K562 (cell line): ENCODE measurements around the gene FAM53A. TPM values are rescaled to one million over a fixed set of nuclear protein-coding genes. Genes with fewer than 3 reads are reported as not detected.

ENCODE experiments used
- ATAC-seq: fragments of 200-7000 bp; cut with Tn5 transposase; 3 replicates; pipeline ENCODE4 v1.9.1; 2020; ENCODE audit warnings: moderate library complexity
- BruUV-seq: library from RNA; stranded (reverse); fragments of 400-500 nt; replicated peaks from 2 replicates; lab custom pipeline; 2021; lab: Mats Ljungman, UMichigan
- CTCF ChIA-PET: fragments of 300-600 bp; formaldehyde crosslinking; extraction: SDS; loops from one replicate; lab custom pipeline; 2021; ENCODE audit warnings: low intra/inter-chr PET ratio; lab: Yijun Ruan, JAX
- POLR2A ChIA-PET: fragments of 300-600, 350-650 bp; sonication (Branson Sonifier 250); formaldehyde crosslinking; extraction: SDS; loops from one replicate; lab custom pipeline; 2021; ENCODE audit warnings: antibody characterized with exemption, inconsistent platforms; lab: Yijun Ruan, JAX
- DNase-seq, 4 experiments: peaks; one replicate each; pipeline versions ENCODE4 v3.0.0 to v3.0.0-alpha.2; 2011 to 2018; ENCODE audit warnings: low spot score in 3 of 4, mixed read lengths in 3 of 4; ENCODE audit errors: extremely low read depth in 1 of 4
- FAIRE-seq: peaks from 2 replicates; lab custom pipeline; 2011; peaks lifted over from hg19 to GRCh38; lab: Jason Lieb, UNC
- H2AFZ ChIP-seq: 2 replicates; pipeline ENCODE4 v1.6.0; 2011; ENCODE audit warnings: low read depth, low read length, control low read depth, inconsistent platforms
- H3K27ac ChIP-seq: fragments of 200-600 bp; 3 replicates; pipeline ENCODE4 v1.8.0; 2011; ENCODE audit warnings: low read depth, mild to moderate bottlenecking, control low read depth, inconsistent platforms, low read length, moderate library complexity, mixed read lengths; ENCODE audit errors: extremely low read depth
- H3K27me3 ChIP-seq, 2 experiments: fragments of 300-600 bp in 1 of 2; 2 replicates in 1 of 2; 3 replicates in 1 of 2; pipeline versions ENCODE4 v1.6.0 to v1.8.0; 2011; ENCODE audit warnings: inconsistent platforms in 2 of 2, low read length in 2 of 2, mild to moderate bottlenecking in 1 of 2, mixed read lengths in 1 of 2, moderate library complexity in 1 of 2; ENCODE audit not compliant: control insufficient read depth in 2 of 2, insufficient read depth in 2 of 2
- H3K36me3 ChIP-seq: fragments of 300-600 bp; 3 replicates; pipeline ENCODE4 v1.8.0; 2011; ENCODE audit warnings: mild to moderate bottlenecking, low read length, inconsistent platforms; ENCODE audit not compliant: control insufficient read depth, insufficient read depth
- H3K4me1 ChIP-seq, 2 experiments: fragments of 200-600 bp in 1 of 2; replicated peaks in 1 of 2; 2 replicates in 1 of 2; 3 replicates in 1 of 2; pipeline versions ENCODE4 v1.5.1 to v1.8.0; 2011; ENCODE audit warnings: inconsistent platforms in 2 of 2, low read length in 2 of 2, mild to moderate bottlenecking in 1 of 2, mixed read lengths in 1 of 2, moderate library complexity in 1 of 2; ENCODE audit not compliant: control insufficient read depth in 2 of 2, insufficient read depth in 2 of 2
- H3K4me2 ChIP-seq: 2 replicates; pipeline ENCODE4 v1.6.1; 2011; ENCODE audit warnings: low read length, control low read depth, inconsistent platforms, mixed read lengths; ENCODE audit not compliant: insufficient read depth
- H3K4me3 ChIP-seq: fragments of 200-600 bp; sonication (generic), shearing (Covaris generic); 2 replicates; pipeline ENCODE4 v1.5.1; 2016; ENCODE audit warnings: control low read depth, inconsistent platforms
- H3K79me2 ChIP-seq: fragments of 200-600 bp; 3 replicates; pipeline ENCODE4 v1.8.0; 2011; ENCODE audit warnings: low read length, inconsistent platforms; ENCODE audit not compliant: control insufficient read depth, insufficient read depth
- H3K9ac ChIP-seq, 2 experiments: 2 replicates each; pipeline versions ENCODE4 v1.6.0 to v1.6.1; 2011; ENCODE audit warnings: low read depth in 2 of 2, low read length in 2 of 2, control low read depth in 1 of 2, inconsistent platforms in 1 of 2, mild to moderate bottlenecking in 1 of 2, mixed read lengths in 1 of 2; ENCODE audit not compliant: insufficient read depth in 1 of 2
- H3K9me1 ChIP-seq: one replicate; pipeline ENCODE4 v1.6.0; 2011; ENCODE audit warnings: inconsistent platforms, mild to moderate bottlenecking, low read length, moderate library complexity; ENCODE audit not compliant: control insufficient read depth, insufficient read depth
- H3K9me3 ChIP-seq: replicated peaks from 2 replicates; pipeline ENCODE4 v1.5.1; 2011; ENCODE audit warnings: low read depth, low read length, inconsistent platforms; ENCODE audit not compliant: control insufficient read depth, insufficient read depth
- H4K20me1 ChIP-seq: replicated peaks from 2 replicates; pipeline ENCODE4 v1.6.1; 2011; ENCODE audit warnings: low read length, inconsistent platforms, mixed read lengths; ENCODE audit not compliant: control insufficient read depth, insufficient read depth
- ASH1L ChIP-seq: fragments of 450-650 bp; IDR thresholded peaks from 2 replicates; pipeline ENCODE4 v1.6.1; 2018; ENCODE audit warnings: borderline replicate concordance, mild to moderate bottlenecking, low read depth; ENCODE audit not compliant: partially characterized antibody
- ATF7 ChIP-seq: fragments of 450-650 bp; IDR thresholded peaks from 2 replicates; pipeline ENCODE4 v1.7.1; 2014; ENCODE audit warnings: mild to moderate bottlenecking, moderate library complexity
- CHD2 ChIP-seq: IDR thresholded peaks from 2 replicates; pipeline ENCODE4 v1.6.1; 2011; ENCODE audit warnings: low read depth, low read length
- DIDO1 ChIP-seq: fragments of 450-650 bp; IDR thresholded peaks from 2 replicates; pipeline ENCODE4 v1.6.1; 2016; ENCODE audit warnings: low read depth, missing biosample characterization, missing genetic modification characterization
- FUS ChIP-seq: fragments of 200-400 bp; formaldehyde crosslinking; optimal IDR thresholded peaks from 2 replicates; pipeline ENCODE3; 2017; ENCODE audit warnings: low read depth, low read length
- HDAC8 ChIP-seq: fragments of 450-650 bp; IDR thresholded peaks from 2 replicates; pipeline ENCODE4 v1.6.1; 2016; ENCODE audit warnings: mild to moderate bottlenecking, missing genetic modification characterization, moderate library complexity, missing compliant biosample characterization
- KDM2B ChIP-seq: fragments of 250-450 bp; sonication (Bioruptor Pico); IDR thresholded peaks from 2 replicates; pipeline ENCODE4 v1.8.0; 2021; ENCODE audit warnings: mild to moderate bottlenecking, moderate library complexity
- OTX1 ChIP-seq: fragments of 450-650 bp; formaldehyde crosslinking; IDR thresholded peaks from 2 replicates; pipeline ENCODE4 v1.4.0; 2022; ENCODE audit warnings: mild to moderate bottlenecking
- PHB2 ChIP-seq: fragments of 450-650 bp; IDR thresholded peaks from 2 replicates; pipeline ENCODE4 v1.6.1; 2017; ENCODE audit warnings: low read depth
- POLR3G ChIP-seq: IDR thresholded peaks from 2 replicates; pipeline ENCODE4 v1.6.1; 2011; ENCODE audit not compliant: insufficient read length, insufficient replicate concordance; ENCODE audit errors: extremely low read depth
- RBBP5 ChIP-seq: fragments of 200-600 bp; sonication (generic); IDR thresholded peaks from 2 replicates; pipeline ENCODE4 v1.6.1; 2012; ENCODE audit warnings: borderline replicate concordance, mild to moderate bottlenecking, low read length, control low read depth, inconsistent platforms; ENCODE audit not compliant: insufficient read depth, poor library complexity, severe bottlenecking
- ZKSCAN1 ChIP-seq: fragments of 150-350 bp; IDR thresholded peaks from 2 replicates; pipeline ENCODE4 v1.6.1; 2016; ENCODE audit warnings: low read depth, low read length
- ZNF232 ChIP-seq: sonication (generic); formaldehyde crosslinking; IDR thresholded peaks from 2 replicates; pipeline ENCODE4 v1.8.0; 2022; ENCODE audit warnings: mild to moderate bottlenecking, missing genetic modification reagents
- ZNF274 ChIP-seq: IDR thresholded peaks from 2 replicates; pipeline ENCODE4 v1.6.1; 2011; ENCODE audit warnings: low read depth, mild to moderate bottlenecking, low read length, moderate library complexity, borderline replicate concordance
- WGBS: fragments of 100-300 bp; shearing (Covaris generic); methylation state at CpG from one replicate; pipeline ENCODE4 v1.1.6; 2016; ENCODE audit warnings: low coverage, mixed read lengths; ENCODE audit not compliant: insufficient coverage; ENCODE audit errors: missing lambda C conversion rate; 5-methylcytosine and 5-hydroxymethylcytosine counted together
- in situ Hi-C: fragments of 300-500 bp; cut with MboI; formaldehyde crosslinking; loops from 4 replicates; pipeline ENCODE4 v1.15.0; 2018; ENCODE audit warnings: inconsistent platforms, mixed read lengths
- intact Hi-C: fragments of 100-400 bp; cut with micrococcal nuclease; formaldehyde crosslinking; loops from 2 replicates; pipeline ENCODE4 v1.14.2; 2022
- polyA plus RNA-seq, 8 experiments: library from polyadenylated mRNA; depleted of rRNA in 4 of 8; stranded (reverse) in 5 of 8; unstranded in 3 of 8; fragments of >200 nt; fragmentation: Nextera tagmentation in 2 of 8; fragmentation: Illumina TruSeq in 1 of 8; extraction: Ambion mirVana in 2 of 8; extraction: Trizol in 1 of 8; gene quantifications; 2 replicates each; pipeline versions ENCODE4 v1.2.1 to v1.2.3, GENCODE V29; 2011 to 2014; ENCODE audit warnings: inconsistent platforms in 1 of 8, missing spikeins in 1 of 8
- total RNA-seq, 7 experiments: library from RNA; depleted of rRNA in 6 of 7; stranded (reverse); fragments of >200 nt in 6 of 7; fragmentation: Illumina TruSeq in 2 of 7; extraction: Trizol in 2 of 7; gene quantifications; 2 replicates each; pipeline versions ENCODE4 v1.2.1 to v1.2.3, GENCODE V29; 2011 to 2021; ENCODE audit warnings: low replicate concordance in 1 of 7
- TF ChIP-seq, protein P1 (sequence below): sonication (generic); formaldehyde crosslinking; IDR thresholded peaks from 2 replicates; pipeline ENCODE4 v1.8.0; 2022; ENCODE audit warnings: mild to moderate bottlenecking, missing genetic modification reagents
- TF ChIP-seq, protein P2 (sequence below): fragments of 450-650 bp; formaldehyde crosslinking; IDR thresholded peaks from 2 replicates; pipeline ENCODE4 v1.4.0; 2022; ENCODE audit warnings: missing genetic modification characterization
- TF ChIP-seq, protein P3 (sequence below): fragments of 250-450 bp; sonication (Bioruptor Pico); IDR thresholded peaks from 2 replicates; pipeline ENCODE4 v1.8.0; 2021; ENCODE audit warnings: moderate library complexity, mild to moderate bottlenecking, inconsistent platforms
- TF ChIP-seq, protein P4 (sequence below): sonication (generic); formaldehyde crosslinking; IDR thresholded peaks from 2 replicates; pipeline ENCODE4 v1.8.0; 2022; ENCODE audit warnings: mild to moderate bottlenecking, missing genetic modification reagents

The FAM53A gene
- total and polyA plus RNA-seq, 9 of the 15 experiments (the other 6 are each of a cell fraction or from before 2014, with no cell fraction given) = 0.53 to 2.7 (median 1.4) TPM; not detected in 2

DNA sequence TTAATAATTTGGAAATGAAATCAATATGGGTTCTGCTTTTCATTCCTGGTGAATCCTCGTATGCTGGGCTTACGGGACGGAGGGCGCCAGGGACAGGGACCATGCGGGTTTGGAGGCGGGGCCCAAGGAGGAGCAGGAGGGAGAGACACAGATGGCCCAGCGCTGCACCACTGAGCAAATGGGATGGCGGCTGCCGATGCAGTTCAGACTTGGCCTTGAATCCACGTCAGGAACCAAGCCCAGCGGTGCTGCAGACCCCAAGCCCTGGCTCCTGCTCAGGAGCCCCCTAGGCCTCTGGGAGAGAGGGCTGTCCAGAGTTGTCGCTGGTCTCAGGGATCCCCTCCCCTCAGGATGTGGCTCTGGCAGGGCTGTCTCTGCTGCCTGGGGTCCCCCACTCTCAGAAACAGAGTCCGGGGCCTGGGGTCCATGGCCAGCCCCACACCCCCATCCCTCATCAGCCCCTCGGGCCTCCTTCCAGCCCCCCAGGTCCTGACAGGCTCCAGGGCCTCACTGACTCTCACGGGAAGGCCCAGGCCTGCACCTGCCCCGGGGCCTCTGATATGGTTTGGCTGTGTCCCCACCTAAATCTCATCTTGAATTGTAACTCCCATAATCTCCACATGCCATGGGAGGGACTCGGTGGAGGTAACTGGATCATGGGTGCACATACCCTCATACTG lies 75.2 kb downstream of the FAM53A start:
- no peak for DNase-seq
- Histone ChIP-seq H3K79me2 (no peaks in the 10 kb centered on the region), H3K9me3 (no peaks in the 10 kb centered on the region), H3K27me3 (peaks cover 46 to 79% of the 10 kb centered on the region in 2 experiments), H3K4me2 (no peak overlapping the region), H3K4me1 (peaks cover 0 to 26% of the 10 kb centered on the region in 2 experiments; a peak in 2 of 5 replicates), H3K4me3 (no peak overlapping the region), H4K20me1 (peaks cover 11% of the 10 kb centered on the region; the same call in 1 of the 2 replicates), H2AFZ (no peak overlapping the region), H3K36me3 (no peaks in the 10 kb centered on the region), H3K27ac (no peak overlapping the region), H3K9me1 (no peaks in the 10 kb centered on the region), H3K9ac (no peak overlapping the region)
- CTCF ChIA-PET = no interaction called here
- FAIRE-seq = no peak
- intact Hi-C loops = no loop called here
- no TSS peak for BruUV-seq
- in situ Hi-C loops = no loop called here
- TF ChIP-seq HDAC8 (tag) = no peak
- TF ChIP-seq FUS = no peak
- TF ChIP-seq ASH1L = no peak
- TF ChIP-seq, protein P1, sequence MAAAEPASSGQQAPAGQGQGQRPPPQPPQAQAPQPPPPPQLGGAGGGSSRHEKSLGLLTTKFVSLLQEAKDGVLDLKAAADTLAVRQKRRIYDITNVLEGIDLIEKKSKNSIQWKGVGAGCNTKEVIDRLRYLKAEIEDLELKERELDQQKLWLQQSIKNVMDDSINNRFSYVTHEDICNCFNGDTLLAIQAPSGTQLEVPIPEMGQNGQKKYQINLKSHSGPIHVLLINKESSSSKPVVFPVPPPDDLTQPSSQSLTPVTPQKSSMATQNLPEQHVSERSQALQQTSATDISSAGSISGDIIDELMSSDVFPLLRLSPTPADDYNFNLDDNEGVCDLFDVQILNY (CRISPR knock-in tag) = no peak
- no peak for TF ChIP-seq POLR3G
- no peak for TF ChIP-seq ZNF274
- no peak for TF ChIP-seq OTX1 (CRISPR knock-in tag)
- TF ChIP-seq, protein P2, sequence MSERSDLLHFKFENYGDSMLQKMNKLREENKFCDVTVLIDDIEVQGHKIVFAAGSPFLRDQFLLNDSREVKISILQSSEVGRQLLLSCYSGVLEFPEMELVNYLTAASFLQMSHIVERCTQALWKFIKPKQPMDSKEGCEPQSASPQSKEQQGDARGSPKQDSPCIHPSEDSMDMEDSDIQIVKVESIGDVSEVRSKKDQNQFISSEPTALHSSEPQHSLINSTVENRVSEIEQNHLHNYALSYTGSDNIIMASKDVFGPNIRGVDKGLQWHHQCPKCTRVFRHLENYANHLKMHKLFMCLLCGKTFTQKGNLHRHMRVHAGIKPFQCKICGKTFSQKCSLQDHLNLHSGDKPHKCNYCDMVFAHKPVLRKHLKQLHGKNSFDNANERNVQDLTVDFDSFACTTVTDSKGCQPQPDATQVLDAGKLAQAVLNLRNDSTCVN (CRISPR knock-in tag) = no peak
- TF ChIP-seq, protein P3, sequence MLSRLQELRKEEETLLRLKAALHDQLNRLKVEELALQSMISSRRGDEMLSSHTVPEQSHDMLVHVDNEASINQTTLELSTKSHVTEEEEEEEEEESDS = no peak
- TF ChIP-seq, protein P4, sequence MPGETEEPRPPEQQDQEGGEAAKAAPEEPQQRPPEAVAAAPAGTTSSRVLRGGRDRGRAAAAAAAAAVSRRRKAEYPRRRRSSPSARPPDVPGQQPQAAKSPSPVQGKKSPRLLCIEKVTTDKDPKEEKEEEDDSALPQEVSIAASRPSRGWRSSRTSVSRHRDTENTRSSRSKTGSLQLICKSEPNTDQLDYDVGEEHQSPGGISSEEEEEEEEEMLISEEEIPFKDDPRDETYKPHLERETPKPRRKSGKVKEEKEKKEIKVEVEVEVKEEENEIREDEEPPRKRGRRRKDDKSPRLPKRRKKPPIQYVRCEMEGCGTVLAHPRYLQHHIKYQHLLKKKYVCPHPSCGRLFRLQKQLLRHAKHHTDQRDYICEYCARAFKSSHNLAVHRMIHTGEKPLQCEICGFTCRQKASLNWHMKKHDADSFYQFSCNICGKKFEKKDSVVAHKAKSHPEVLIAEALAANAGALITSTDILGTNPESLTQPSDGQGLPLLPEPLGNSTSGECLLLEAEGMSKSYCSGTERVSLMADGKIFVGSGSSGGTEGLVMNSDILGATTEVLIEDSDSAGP (CRISPR knock-in tag) = no peak
- no peak for TF ChIP-seq KDM2B (CRISPR knock-in tag)
- TF ChIP-seq CHD2 = no peak
- TF ChIP-seq PHB2 = no peak
- no peak for TF ChIP-seq RBBP5
- no peak for TF ChIP-seq ZKSCAN1
- no peak for TF ChIP-seq ZNF232 (CRISPR knock-in tag)
- no peak for TF ChIP-seq DIDO1 (tag)
- no peak for TF ChIP-seq ATF7
- 3% methylated on average over 14 of the region's 17 CpGs for WGBS
- no peak for ATAC-seq
- POLR2A ChIA-PET = no interaction called here
